ENCODE results near the gene RERE.

RERE gene

GRCh38 chr1:8315573-8316475 is 501.6 kb downstream of the RERE start:
- H2BK15ac ChIP-seq (ENCODE audit: low read length): peak overlapping the region; percentile 49
- H2AFZ ChIP-seq (ENCODE audit: low read length): peak overlapping the region; percentile 86
- no peak overlapping the region for H2BK12ac ChIP-seq (ENCODE audit: low read length)
- peak overlapping the region; percentile 76 for H3K18ac ChIP-seq (ENCODE audit: low read length)
- no peak overlapping the region for H4K91ac ChIP-seq (ENCODE audit: low read depth, low read length, poor library complexity)
- no peaks in the 10 kb centered on the region for H3K9me3 ChIP-seq (replicated peaks in 1 of 2; ENCODE audit: control insufficient read depth in 2 of 2, insufficient read depth in 1 of 2, low read depth in 1 of 2, low read length in 2 of 2)
- H3K4me3 ChIP-seq (ENCODE audit: low read length in 2 of 2): no peak overlapping the region
- no peak overlapping the region for H4K8ac ChIP-seq (ENCODE audit: low read depth, low read length)
- no peak for DNase-seq (ENCODE audit: low spot score)
- peaks cover 0 to 43% (median 14%) of the 10 kb centered on the region in 3 experiments for H3K27me3 ChIP-seq (ENCODE audit: control insufficient read depth in 3 of 3, insufficient read depth in 3 of 3, low read depth in 1 of 3, low read length in 3 of 3)
- no peaks in the 10 kb centered on the region for H3K36me3 ChIP-seq (replicated peaks in 1 of 2; ENCODE audit: control insufficient read depth in 2 of 2, insufficient read depth in 2 of 2, low read length in 2 of 2)
- H2BK5ac ChIP-seq (ENCODE audit: low read length): no peak overlapping the region
- H3K4me1 ChIP-seq (ENCODE audit: control insufficient read depth in 2 of 2, insufficient read depth in 1 of 2, low read depth in 1 of 2, low read length in 2 of 2): peaks cover 15 to 16% of the 10 kb centered on the region in 2 donors
- no peaks in the 10 kb centered on the region for H3K79me1 ChIP-seq (ENCODE audit: low read depth, low read length)
- no peak overlapping the region for H3K14ac ChIP-seq (ENCODE audit: low read length)
- WGBS, 2 donors (ENCODE audit: extremely low coverage in 2 of 2, insufficient read length in 2 of 2, insufficient replicate concordance in 1 of 2): no CpG with 5 or more reads among the region's 14 CpGs
- no peak overlapping the region for H3K4me2 ChIP-seq (ENCODE audit: insufficient read depth, low read length, poor library complexity, severe bottlenecking)
- no peak overlapping the region for H2BK120ac ChIP-seq (ENCODE audit: low read depth, low read length)
- H3K27ac ChIP-seq (replicated peaks; ENCODE audit: low read length): no peak overlapping the region
- no peak overlapping the region for H3K4ac ChIP-seq (ENCODE audit: low read length)
- H3K9ac ChIP-seq (ENCODE audit: low read depth, low read length, poor library complexity): no peak overlapping the region
- no peak overlapping the region for H3K23ac ChIP-seq (ENCODE audit: low read depth, low read length, poor library complexity)
- peak overlapping the region; percentile 19 for H2AK5ac ChIP-seq (ENCODE audit: low read depth, low read length)

- peak; percentile 70 for DNase-seq (ENCODE audit: low spot score)
Observed at GRCh38 chr1:8314346-8315280, 502.8 kb downstream of the RERE start.

GRCh38 chr1:8313231-8313630 is 504.2 kb downstream of the RERE start:
- no peak for DNase-seq (ENCODE audit: low spot score)
- no peak overlapping the region for H2BK5ac ChIP-seq (ENCODE audit: low read length)
- no peak overlapping the region for H3K23ac ChIP-seq (ENCODE audit: low read depth, low read length, poor library complexity)
- H3K4me2 ChIP-seq (ENCODE audit: insufficient read depth, low read length, poor library complexity, severe bottlenecking): no peak overlapping the region
- peaks cover 10 to 16% of the 10 kb centered on the region in 2 donors for H3K4me1 ChIP-seq (ENCODE audit: control insufficient read depth in 2 of 2, insufficient read depth in 1 of 2, low read depth in 1 of 2, low read length in 2 of 2)
- WGBS, 2 donors (ENCODE audit: extremely low coverage in 2 of 2, insufficient read length in 2 of 2, insufficient replicate concordance in 1 of 2): no CpG with 5 or more reads among the region's 6 CpGs
- H3K36me3 ChIP-seq (replicated peaks in 1 of 2; ENCODE audit: control insufficient read depth in 2 of 2, insufficient read depth in 2 of 2, low read length in 2 of 2): no peaks in the 10 kb centered on the region
- no peaks in the 10 kb centered on the region for H3K79me1 ChIP-seq (ENCODE audit: low read depth, low read length)
- H3K27ac ChIP-seq (replicated peaks; ENCODE audit: low read length): no peak overlapping the region
- H4K91ac ChIP-seq (ENCODE audit: low read depth, low read length, poor library complexity): no peak overlapping the region
- no peak overlapping the region for H3K4me3 ChIP-seq (ENCODE audit: low read length in 2 of 2)
- no peak overlapping the region for H3K4ac ChIP-seq (ENCODE audit: low read length)
- H3K9ac ChIP-seq (ENCODE audit: low read depth, low read length, poor library complexity): no peak overlapping the region
- H3K27me3 ChIP-seq (ENCODE audit: control insufficient read depth in 3 of 3, insufficient read depth in 3 of 3, low read depth in 1 of 3, low read length in 3 of 3): peaks cover 0 to 29% (median 9%) of the 10 kb centered on the region in 3 experiments
- H3K14ac ChIP-seq (ENCODE audit: low read length): no peak overlapping the region
- no peak overlapping the region for H2BK15ac ChIP-seq (ENCODE audit: low read length)
- H3K18ac ChIP-seq (ENCODE audit: low read length): no peak overlapping the region
- no peak overlapping the region for H4K8ac ChIP-seq (ENCODE audit: low read depth, low read length)
- no peak overlapping the region for H2AFZ ChIP-seq (ENCODE audit: low read length)
- H2BK12ac ChIP-seq (ENCODE audit: low read length): no peak overlapping the region
- peak overlapping the region; percentile 23 for H2AK5ac ChIP-seq (ENCODE audit: low read depth, low read length)
- no peak overlapping the region for H2BK120ac ChIP-seq (ENCODE audit: low read depth, low read length)
- H3K9me3 ChIP-seq (replicated peaks in 1 of 2; ENCODE audit: control insufficient read depth in 2 of 2, insufficient read depth in 1 of 2, low read depth in 1 of 2, low read length in 2 of 2): no peaks in the 10 kb centered on the region

More at GRCh38 chr1:8314346-8315280, 502.8 kb downstream of the RERE start:
- Histone ChIP-seq H2AK5ac (ENCODE audit: low read depth, low read length) (peak overlapping the region; percentile 89), H3K4me3 (ENCODE audit: low read length in 2 of 2) (peak overlapping the region in 1 of 2 donors; percentile 6), H2BK12ac (ENCODE audit: low read length) (peak overlapping the region; percentile 98), H3K14ac (ENCODE audit: low read length) (peak overlapping the region; percentile 47), H3K36me3 (replicated peaks in 1 of 2; ENCODE audit: control insufficient read depth in 2 of 2, insufficient read depth in 2 of 2, low read length in 2 of 2) (no peaks in the 10 kb centered on the region), H3K4me2 (ENCODE audit: insufficient read depth, low read length, poor library complexity, severe bottlenecking) (no peak overlapping the region), H3K79me1 (ENCODE audit: low read depth, low read length) (no peaks in the 10 kb centered on the region), H3K9me3 (replicated peaks in 1 of 2; ENCODE audit: control insufficient read depth in 2 of 2, insufficient read depth in 1 of 2, low read depth in 1 of 2, low read length in 2 of 2) (no peaks in the 10 kb centered on the region), H2BK15ac (ENCODE audit: low read length) (peak overlapping the region; percentile 92), H2BK5ac (ENCODE audit: low read length) (no peak overlapping the region), H3K4me1 (ENCODE audit: control insufficient read depth in 2 of 2, insufficient read depth in 1 of 2, low read depth in 1 of 2, low read length in 2 of 2) (peaks cover 15 to 16% of the 10 kb centered on the region in 2 donors), H3K27me3 (ENCODE audit: control insufficient read depth in 3 of 3, insufficient read depth in 3 of 3, low read depth in 1 of 3, low read length in 3 of 3) (peaks cover 0 to 41% (median 14%) of the 10 kb centered on the region in 3 experiments), H4K8ac (ENCODE audit: low read depth, low read length) (peak overlapping the region; percentile 92), H3K27ac (replicated peaks; ENCODE audit: low read length) (no peak overlapping the region), H3K4ac (ENCODE audit: low read length) (no peak overlapping the region), H4K91ac (ENCODE audit: low read depth, low read length, poor library complexity) (peak overlapping the region; percentile 19), H2BK120ac (ENCODE audit: low read depth, low read length) (peak overlapping the region; percentile 16), H2AFZ (ENCODE audit: low read length) (peak overlapping the region; percentile 86), H3K23ac (ENCODE audit: low read depth, low read length, poor library complexity) (peak overlapping the region; percentile 37), H3K18ac (ENCODE audit: low read length) (peak overlapping the region; percentile 69), H3K9ac (ENCODE audit: low read depth, low read length, poor library complexity) (peak overlapping the region; percentile 45)
- WGBS, 2 donors (ENCODE audit: extremely low coverage in 2 of 2, insufficient read length in 2 of 2, insufficient replicate concordance in 1 of 2): no CpG with 5 or more reads among the region's 21 CpGs

Measured in neuronal stem cell (in vitro differentiated cells).